Fibroblast of the aortic adventitia (primary cell): ENCODE results near the gene NACC2. TPM values are rescaled to one million over a fixed set of nuclear protein-coding genes. Genes with fewer than 3 reads are reported as not detected.

Source experiments
- DNase-seq: peaks from one replicate; pipeline ENCODE4 v3.0.0-alpha.2; 2010; ENCODE audit warnings: low read depth
- H3K4me3 ChIP-seq: 2 replicates; pipeline ENCODE4 v1.5.1; 2011; ENCODE audit warnings: low read depth, mild to moderate bottlenecking, control low read depth, low read length, moderate library complexity
- CTCF ChIP-seq: IDR thresholded peaks from 2 replicates; pipeline ENCODE4 v1.5.1; 2011; ENCODE audit warnings: mild to moderate bottlenecking, low read length, control low read depth, inconsistent platforms; ENCODE audit not compliant: insufficient read depth
- total RNA-seq: library from RNA; depleted of rRNA; stranded (reverse); fragments of >200 nt; gene quantifications from 2 replicates; pipeline ENCODE4 v1.2.3, GENCODE V29; 2012; ENCODE audit warnings: low replicate concordance

Gene NACC2
- total RNA-seq, 1 donor = 17.4 TPM

- no peak overlapping the region for H3K4me3 ChIP-seq
- TF ChIP-seq CTCF = no peak
- DNase-seq = no peak
Observed at GRCh38 chr9:136012651-136013050, 82.4 kb downstream of the NACC2 start.

GRCh38 chr9:136011703-136012496, 83.2 kb downstream of the NACC2 start:
- H3K4me3 ChIP-seq = no peak overlapping the region
- DNase-seq = peak; percentile 75
- TF ChIP-seq CTCF = no peak

GRCh38 chr9:136011376-136011702, 83.8 kb downstream of the NACC2 start:
- TF ChIP-seq CTCF = no peak

GRCh38 chr9:136010615-136011361, 84.3 kb downstream of the NACC2 start:
- H3K4me3 ChIP-seq = no peak overlapping the region
- no peak for DNase-seq
- TF ChIP-seq CTCF = no peak

More at GRCh38 chr9:136011376-136011702, 83.8 kb downstream of the NACC2 start:
- no peak overlapping the region for H3K4me3 ChIP-seq
- no peak for DNase-seq

DNA sequence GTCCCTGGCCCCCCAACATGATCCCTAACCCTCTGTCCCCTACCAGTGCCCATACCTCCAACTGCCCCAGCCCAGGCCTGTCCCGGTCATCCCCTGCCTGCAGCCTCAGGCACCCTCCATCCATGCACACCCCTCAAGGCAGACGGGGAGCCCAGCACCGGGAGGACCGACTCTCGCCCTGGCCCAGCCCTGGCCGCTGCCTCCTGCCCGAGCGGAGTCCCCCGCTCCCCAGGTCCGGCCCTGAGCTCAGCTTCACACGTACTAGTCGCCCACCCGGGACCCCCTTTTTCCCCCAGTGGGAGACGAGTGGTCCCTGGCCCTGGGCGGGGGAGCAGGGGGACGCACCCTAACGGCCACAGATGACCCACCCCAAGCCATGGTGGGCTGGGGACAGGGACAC, 84.9 kb downstream of the NACC2 start:
- DNase-seq = no peak
- no peak overlapping the region for H3K4me3 ChIP-seq
- TF ChIP-seq CTCF = no peak

- DNase-seq = no peak
- TF ChIP-seq CTCF = no peak
- H3K4me3 ChIP-seq = no peak overlapping the region
Observed at GRCh38 chr9:136009516-136009915, 85.6 kb downstream of the NACC2 start.

GRCh38 chr9:136008693-136008997, 86.4 kb downstream of the NACC2 start:
- H3K4me3 ChIP-seq = no peak overlapping the region
- no peak for DNase-seq
- no peak for TF ChIP-seq CTCF
